CD14-positive monocyte (primary cell): ENCODE measurements around the gene WWOX. TPM values are rescaled to one million over a fixed set of nuclear protein-coding genes. Genes with fewer than 3 reads are reported as not detected.

ENCODE experiments used
- DNase-seq, 3 donors: peaks; one replicate each; pipeline ENCODE4 v3.0.0-alpha.2; 2011 to 2022
- H2AFZ ChIP-seq: 2 replicates; pipeline ENCODE4 v1.6.0; 2012; ENCODE audit warnings: mild to moderate bottlenecking, low read depth, low read length, inconsistent platforms; ENCODE audit not compliant: insufficient read depth, poor library complexity, severe bottlenecking
- H3K27ac ChIP-seq, 2 donors: 1 replicate in 1 of 2; 2 replicates in 1 of 2; pipeline ENCODE4 v1.5.1; 2012 to 2013; ENCODE audit warnings: low read length in 2 of 2, control low read depth in 1 of 2, inconsistent platforms in 1 of 2, low read depth in 1 of 2, mild to moderate bottlenecking in 1 of 2
- H3K27me3 ChIP-seq, 2 donors: one replicate each; pipeline versions ENCODE4 v1.6.0 to v1.6.1; 2011 to 2013; ENCODE audit warnings: low read length in 2 of 2; ENCODE audit not compliant: control insufficient read depth in 2 of 2, insufficient read depth in 2 of 2
- H3K36me3 ChIP-seq, 2 donors: replicated peaks in 1 of 2; 1 replicate in 1 of 2; 2 replicates in 1 of 2; pipeline versions ENCODE4 v1.5.1 to v1.6.1; 2012 to 2013; ENCODE audit warnings: low read length in 2 of 2, control low read depth in 1 of 2, inconsistent platforms in 1 of 2, mild to moderate bottlenecking in 1 of 2; ENCODE audit not compliant: insufficient read depth in 2 of 2, control insufficient read depth in 1 of 2
- H3K4me1 ChIP-seq, 2 donors: 1 replicate in 1 of 2; 2 replicates in 1 of 2; pipeline versions ENCODE4 v1.5.1 to v1.6.1; 2012 to 2013; ENCODE audit warnings: low read length in 2 of 2, control low read depth in 1 of 2, inconsistent platforms in 1 of 2, mild to moderate bottlenecking in 1 of 2, moderate library complexity in 1 of 2; ENCODE audit not compliant: insufficient read depth in 2 of 2, control insufficient read depth in 1 of 2
- H3K4me2 ChIP-seq: replicated peaks from 2 replicates; pipeline ENCODE3; 2012; ENCODE audit warnings: low read length, moderate library complexity, mild to moderate bottlenecking; ENCODE audit not compliant: poor library complexity, severe bottlenecking; ENCODE audit errors: extremely low read depth
- H3K4me3 ChIP-seq, 3 experiments: fragments of 200-600 bp in 1 of 3; sonication (generic) in 1 of 3; replicated peaks in 1 of 3; 1 replicate in 2 of 3; 2 replicates in 1 of 3; pipeline ENCODE4 v1.5.1; 2011 to 2013; ENCODE audit warnings: low read length in 3 of 3, mild to moderate bottlenecking in 3 of 3, control low read depth in 2 of 3, low read depth in 2 of 3, inconsistent platforms in 1 of 3, moderate library complexity in 1 of 3
- H3K79me2 ChIP-seq: 2 replicates; pipeline ENCODE4 v1.6.0; 2012; ENCODE audit warnings: mild to moderate bottlenecking, control low read depth, inconsistent platforms, low read length, moderate library complexity; ENCODE audit not compliant: insufficient read depth
- H3K9ac ChIP-seq: 2 replicates; pipeline ENCODE4 v1.6.0; 2017; ENCODE audit warnings: low read length, mild to moderate bottlenecking; ENCODE audit not compliant: insufficient read depth, poor library complexity, severe bottlenecking
- H3K9me3 ChIP-seq, 2 donors: replicated peaks in 1 of 2; 1 replicate in 1 of 2; 2 replicates in 1 of 2; pipeline versions ENCODE4 v1.5.1 to v1.6.1; 2012 to 2013; ENCODE audit warnings: low read length in 2 of 2, control low read depth in 1 of 2; ENCODE audit not compliant: control insufficient read depth in 1 of 2, insufficient read depth in 1 of 2
- H4K20me1 ChIP-seq: 2 replicates; pipeline ENCODE4 v1.6.0; 2012; ENCODE audit warnings: mild to moderate bottlenecking, low read length, control low read depth, moderate library complexity; ENCODE audit not compliant: insufficient read depth
- H3K27ac Mint-ChIP-seq, 7 donors: one replicate each; pipeline ENCODE4 v1.8.0; 2020; ENCODE audit warnings: mild to moderate bottlenecking in 7 of 7, mixed read lengths in 7 of 7, moderate library complexity in 6 of 7, inconsistent platforms in 2 of 7
- H3K27me3 Mint-ChIP-seq, 3 donors: one replicate each; pipeline ENCODE4 v1.8.0; 2021 to 2022; ENCODE audit warnings: low read depth in 3 of 3, mild to moderate bottlenecking in 3 of 3, mixed read lengths in 3 of 3, moderate library complexity in 3 of 3, inconsistent platforms in 1 of 3
- H3K36me3 Mint-ChIP-seq, 2 donors: one replicate each; pipeline ENCODE4 v1.8.0; 2020; ENCODE audit warnings: mixed read lengths in 2 of 2, inconsistent platforms in 1 of 2, mild to moderate bottlenecking in 1 of 2
- H3K4me1 Mint-ChIP-seq: one replicate; pipeline ENCODE4 v1.8.0; 2020; ENCODE audit warnings: mild to moderate bottlenecking, mixed read lengths
- H3K4me3 Mint-ChIP-seq, 2 donors: one replicate each; pipeline ENCODE4 v1.8.0; 2020; ENCODE audit warnings: mild to moderate bottlenecking in 2 of 2, mixed read lengths in 2 of 2, moderate library complexity in 1 of 2
- H3K9me3 Mint-ChIP-seq, 7 donors: one replicate each; pipeline ENCODE4 v1.8.0; 2020 to 2022; ENCODE audit warnings: mixed read lengths in 7 of 7, mild to moderate bottlenecking in 6 of 7, moderate library complexity in 6 of 7, inconsistent platforms in 2 of 7
- WGBS: methylation state at CpG from one replicate; pipeline ENCODE4 v1.1.5; 2013; ENCODE audit warnings: missing lambda C conversion rate; ENCODE audit not compliant: insufficient coverage; 5-methylcytosine and 5-hydroxymethylcytosine counted together
- intact Hi-C, 2 donors: fragments of 100-400 bp; cut with micrococcal nuclease; formaldehyde crosslinking; loops; one replicate each; pipeline versions ENCODE4 v1.15.0 to v1.15.1; 2023
- polyA plus RNA-seq, 3 donors: library from polyadenylated mRNA; depleted of rRNA in 1 of 3; unstranded in 2 of 3; stranded (reverse) in 1 of 3; fragments of 300-500 nt in 2 of 3; fragments of >200 nt in 1 of 3; fragmentation: Illumina TruSeq in 2 of 3; gene quantifications; 1 replicate in 2 of 3; 2 replicates in 1 of 3; pipeline ENCODE4 v1.2.3, GENCODE V29; 2012 to 2021
- TF ChIP-seq, protein P1 (sequence below): fragments of 200-600 bp; IDR thresholded peaks from one replicate; pipeline ENCODE4 v1.8.0; 2022; ENCODE audit warnings: antibody characterized with exemption, mild to moderate bottlenecking

Gene WWOX
- polyA plus RNA-seq, 3 donors, result 4.0 to 7.0 (median 6.3) TPM

DNA sequence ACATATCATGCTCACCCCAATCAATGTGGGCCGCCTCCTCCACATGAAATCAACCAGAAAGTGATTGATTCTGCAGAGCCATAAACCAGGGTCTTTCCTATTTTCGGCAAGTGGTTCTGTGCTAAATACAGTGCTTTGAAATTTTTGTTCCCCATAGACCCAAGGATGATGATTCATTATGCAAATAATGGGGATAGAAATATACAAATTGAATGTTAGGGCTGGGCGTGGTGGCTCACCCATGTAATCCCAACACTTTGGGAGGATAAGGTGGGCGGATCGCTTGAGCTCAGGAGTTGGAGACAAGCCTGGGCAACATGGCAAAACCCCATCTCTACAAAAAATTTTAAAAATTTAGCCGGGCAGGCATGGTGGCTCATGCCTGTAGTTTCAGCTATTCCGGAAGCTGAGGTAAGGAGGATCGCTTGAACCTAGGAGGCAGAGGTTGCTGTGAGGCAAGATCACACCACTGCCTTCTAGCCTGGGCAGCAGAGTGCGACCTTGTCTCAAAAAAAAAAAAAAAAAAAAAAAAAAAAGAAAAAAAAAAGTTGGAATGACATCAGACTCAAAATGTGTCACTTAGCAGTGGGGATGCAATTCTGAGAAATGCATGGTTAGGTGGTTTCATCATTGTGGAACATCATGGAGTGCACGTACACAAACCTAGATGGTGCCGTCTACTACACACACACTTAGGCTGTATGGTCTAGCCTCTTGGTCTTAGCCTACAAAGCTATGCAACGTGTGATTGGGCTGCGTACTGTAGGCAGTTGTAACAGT lies 919.4 kb downstream of the WWOX start:
- intact Hi-C loops, result no loop called here
- H3K27ac ChIP-seq, result no peak overlapping the region
- no peak overlapping the region for H3K27ac Mint-ChIP-seq

DNA sequence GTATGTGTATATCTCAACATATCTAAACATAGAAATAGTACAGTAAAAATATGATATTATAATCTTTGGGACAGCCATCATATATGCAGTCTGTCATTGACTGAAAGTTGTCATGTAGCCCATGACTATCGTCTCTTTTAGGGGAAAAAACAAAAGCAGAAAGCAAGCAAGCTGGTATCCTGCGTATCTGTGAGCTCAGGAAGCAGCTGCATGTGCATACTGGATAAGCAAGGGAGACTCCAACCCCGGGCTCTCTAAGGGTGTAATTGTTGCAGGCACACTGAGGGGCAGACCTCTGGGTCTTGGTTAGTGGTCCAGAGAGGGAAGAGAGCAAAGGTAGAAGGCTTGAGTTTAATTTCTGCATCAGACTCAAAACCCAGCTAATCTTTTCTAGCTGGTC lies 920.0 kb downstream of the WWOX start:
- Mint-ChIP-seq H3K4me3 (no peak overlapping the region), H3K36me3 (no peaks in the 10 kb centered on the region), H3K9me3 (peaks cover 0 to 3% (median 0%) of the 10 kb centered on the region in 7 donors), H3K4me1 (no peaks in the 10 kb centered on the region), H3K27me3 (peaks cover 2 to 4% (median 4%) of the 10 kb centered on the region in 3 donors), H3K27ac (no peak overlapping the region)
- Histone ChIP-seq H3K4me2 (no peak overlapping the region), H3K4me3 (no peak overlapping the region), H3K36me3 (no peaks in the 10 kb centered on the region), H3K27ac (no peak overlapping the region), H3K27me3 (no peaks in the 10 kb centered on the region), H3K4me1 (no peaks in the 10 kb centered on the region), H4K20me1 (no peaks in the 10 kb centered on the region), H3K9ac (no peak overlapping the region), H3K79me2 (no peaks in the 10 kb centered on the region), H3K9me3 (no peaks in the 10 kb centered on the region), H2AFZ (no peak overlapping the region)
- intact Hi-C loops, result no loop called here
- DNase-seq, result no peak
- WGBS, result 22% methylated on average over 3 of the region's 3 CpGs
- TF ChIP-seq, protein P1, sequence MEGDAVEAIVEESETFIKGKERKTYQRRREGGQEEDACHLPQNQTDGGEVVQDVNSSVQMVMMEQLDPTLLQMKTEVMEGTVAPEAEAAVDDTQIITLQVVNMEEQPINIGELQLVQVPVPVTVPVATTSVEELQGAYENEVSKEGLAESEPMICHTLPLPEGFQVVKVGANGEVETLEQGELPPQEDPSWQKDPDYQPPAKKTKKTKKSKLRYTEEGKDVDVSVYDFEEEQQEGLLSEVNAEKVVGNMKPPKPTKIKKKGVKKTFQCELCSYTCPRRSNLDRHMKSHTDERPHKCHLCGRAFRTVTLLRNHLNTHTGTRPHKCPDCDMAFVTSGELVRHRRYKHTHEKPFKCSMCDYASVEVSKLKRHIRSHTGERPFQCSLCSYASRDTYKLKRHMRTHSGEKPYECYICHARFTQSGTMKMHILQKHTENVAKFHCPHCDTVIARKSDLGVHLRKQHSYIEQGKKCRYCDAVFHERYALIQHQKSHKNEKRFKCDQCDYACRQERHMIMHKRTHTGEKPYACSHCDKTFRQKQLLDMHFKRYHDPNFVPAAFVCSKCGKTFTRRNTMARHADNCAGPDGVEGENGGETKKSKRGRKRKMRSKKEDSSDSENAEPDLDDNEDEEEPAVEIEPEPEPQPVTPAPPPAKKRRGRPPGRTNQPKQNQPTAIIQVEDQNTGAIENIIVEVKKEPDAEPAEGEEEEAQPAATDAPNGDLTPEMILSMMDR, result no peak

More for the DNA sequence above, 919.4 kb downstream of the WWOX start:
- H2AFZ ChIP-seq, result no peak overlapping the region
- Mint-ChIP-seq H3K36me3 (no peaks in the 10 kb centered on the region), H3K27me3 (peaks cover 2 to 6% (median 4%) of the 10 kb centered on the region in 3 donors), H3K4me3 (no peak overlapping the region), H3K9me3 (peaks cover 0 to 3% (median 0%) of the 10 kb centered on the region in 7 donors), H3K4me1 (no peaks in the 10 kb centered on the region)
- no peaks in the 10 kb centered on the region for H3K79me2 ChIP-seq
- no peaks in the 10 kb centered on the region for H3K9me3 ChIP-seq
- H3K4me3 ChIP-seq, result no peak overlapping the region
- H3K36me3 ChIP-seq, result no peaks in the 10 kb centered on the region
- H3K9ac ChIP-seq, result no peak overlapping the region
- no peaks in the 10 kb centered on the region for H3K27me3 ChIP-seq
- TF ChIP-seq, protein P1, result no peak
- H3K4me1 ChIP-seq, result no peaks in the 10 kb centered on the region
- H3K4me2 ChIP-seq, result no peak overlapping the region
- no peaks in the 10 kb centered on the region for H4K20me1 ChIP-seq
- no peak for DNase-seq
- WGBS, result 100% methylated on average over 2 of the region's 13 CpGs
